ENCODE measurements around the gene ITGA11. TPM values are rescaled to one million over a fixed set of nuclear protein-coding genes. Genes with fewer than 3 reads are reported as not detected.

The ITGA11 gene
- total and polyA plus RNA-seq, 2 of the 4 experiments (the other 2 are of a cell fraction), result 4.1 to 6.6 TPM

DNA sequence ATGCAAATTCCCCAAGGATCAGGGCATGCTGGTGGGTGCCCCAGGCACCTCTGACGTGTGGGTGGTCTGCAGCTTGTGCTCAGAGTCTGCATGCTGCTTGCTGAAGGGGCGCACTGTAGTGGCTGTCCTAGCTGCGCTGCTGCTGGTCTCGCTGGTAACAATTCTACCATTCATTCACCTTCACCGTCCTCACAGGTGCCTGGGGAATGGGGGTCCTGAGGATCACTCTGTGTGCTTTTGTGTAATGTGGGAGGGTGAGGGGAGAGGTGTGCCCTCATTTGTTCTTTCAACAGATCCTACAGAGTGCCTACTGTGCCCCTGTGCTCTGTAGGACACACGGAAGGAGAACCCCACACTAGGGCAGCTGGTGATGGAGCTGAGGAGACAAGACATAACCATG is 2.1 kb upstream of the ITGA11 start:
- intact Hi-C loops (cut with micrococcal nuclease), result loop anchor here (5.0 kb wide), 1 partner anchor 127 kb away; no protein-coding TSS in a partner anchor
- Histone ChIP-seq H4K5ac (ENCODE audit: low read depth, low read length) (no peak overlapping the region), H3K79me1 (ENCODE audit: low read depth in 1 of 2, low read length in 2 of 2) (peaks cover 2 to 17% of the 10 kb centered on the region in 2 experiments; a peak in 3 of 4 replicates), H2BK20ac (ENCODE audit: low read depth, low read length) (no peak overlapping the region), H3K4me1 (ENCODE audit: control insufficient read depth, insufficient read depth, low read length) (peaks cover 4% of the 10 kb centered on the region; the same call in 1 of the 2 replicates), H3K36me3 (ENCODE audit: control insufficient read depth, insufficient read depth, low read length) (no peaks in the 10 kb centered on the region), H3K9ac (ENCODE audit: low read depth, low read length) (no peak overlapping the region), H3K9me3 (ENCODE audit: control insufficient read depth, insufficient read depth, low read length) (no peaks in the 10 kb centered on the region), H3K23ac (ENCODE audit: low read depth, low read length) (no peak overlapping the region), H2AK9ac (replicated peaks; ENCODE audit: low read depth, low read length, poor library complexity) (no peak overlapping the region), H3K14ac (replicated peaks; ENCODE audit: low read depth, low read length) (no peak overlapping the region), H4K20me1 (ENCODE audit: insufficient read depth, low read length) (peaks cover 10% of the 10 kb centered on the region; the same call in 1 of the 2 replicates), H3K56ac (ENCODE audit: extremely low read depth, insufficient read depth, low read length) (no peak overlapping the region), H3K9me1 (ENCODE audit: insufficient read depth, low read length) (peaks cover 6% of the 10 kb centered on the region; the same call in 1 of the 2 replicates), H2AFZ (replicated peaks; ENCODE audit: low read length, poor library complexity) (no peak overlapping the region), H4K8ac (ENCODE audit: low read depth in 2 of 2, low read length in 2 of 2) (no peak overlapping the region), H2BK120ac (ENCODE audit: low read depth, low read length) (no peak overlapping the region), H3K27ac (ENCODE audit: insufficient read depth, low read length) (no peak overlapping the region), H3K18ac (ENCODE audit: low read depth, low read length) (no peak overlapping the region), H2BK5ac (ENCODE audit: low read depth, low read length, poor library complexity, severe bottlenecking) (no peak overlapping the region), H2BK15ac (ENCODE audit: low read depth, low read length) (no peak overlapping the region), H3K27me3 (ENCODE audit: control insufficient read depth, insufficient read depth, low read length) (peaks cover 47% of the 10 kb centered on the region), H3K4ac (ENCODE audit: low read depth, low read length) (no peak overlapping the region), H4K91ac (ENCODE audit: insufficient read depth, low read depth, low read length) (no peak overlapping the region), H3K4me2 (ENCODE audit: low read depth, low read length) (no peak overlapping the region), H3K4me3 (ENCODE audit: insufficient read depth, low read depth, low read length) (no peak overlapping the region), H2AK5ac (ENCODE audit: low read depth, low read length) (no peak overlapping the region)
- ATAC-seq (ENCODE audit: low read depth) (no peak), DNase-seq (no peak)
- dilution Hi-C loops (cut with HindIII; ENCODE audit: low sequenced_read_pairs, unreplicated experiment), result no loop called here
- TF ChIP-seq BHLHE40 (IDR thresholded peaks at IDR 0.05; ENCODE audit: low read depth, low read length) (no peak), FOS (IDR thresholded peaks at IDR 0.05; ENCODE audit: low read depth, low read length) (no peak), RFX5 (IDR thresholded peaks at IDR 0.05; ENCODE audit: low read depth, low read length) (no peak), NFE2L2 (IDR thresholded peaks at IDR 0.05; ENCODE audit: low read depth, low read length) (no peak)
- no CpG with 5 or more reads among the region's 6 CpGs for WGBS, 2 experiments (ENCODE audit: extremely low coverage in 2 of 2, insufficient read length in 1 of 2)
- CTCF ChIA-PET, result no interaction called here
- POLR2A ChIA-PET (ENCODE audit: unreplicated experiment), result no interaction called here
- BruUV-seq (replicated peaks), result no TSS peak
- in situ Hi-C loops (cut with MboI; ENCODE audit: low sequenced_read_pairs), result no loop called here

Measured in IMR-90 (cell line).